Suppressor macrophage treated with lipopolysaccharide for 4 hours (primary cell): Measurements from ENCODE around the gene PFDN5.

Experiments
- DNase-seq: peaks from one replicate; pipeline ENCODE4 v3.0.0-alpha.2; 2020

Gene PFDN5

GRCh38 chr12:53295070-53295890 is at the start of gene PFDN5:
Gene PFDN5 (plus strand): TSS chr12:53295542. CDS start chr12:53295568, 26 bp downstream.
- DNase-seq = peak; percentile 90

- peak; percentile 84 for DNase-seq
Observed at GRCh38 chr12:53251477-53252348, 43.6 kb upstream of the PFDN5 start.

DNA sequence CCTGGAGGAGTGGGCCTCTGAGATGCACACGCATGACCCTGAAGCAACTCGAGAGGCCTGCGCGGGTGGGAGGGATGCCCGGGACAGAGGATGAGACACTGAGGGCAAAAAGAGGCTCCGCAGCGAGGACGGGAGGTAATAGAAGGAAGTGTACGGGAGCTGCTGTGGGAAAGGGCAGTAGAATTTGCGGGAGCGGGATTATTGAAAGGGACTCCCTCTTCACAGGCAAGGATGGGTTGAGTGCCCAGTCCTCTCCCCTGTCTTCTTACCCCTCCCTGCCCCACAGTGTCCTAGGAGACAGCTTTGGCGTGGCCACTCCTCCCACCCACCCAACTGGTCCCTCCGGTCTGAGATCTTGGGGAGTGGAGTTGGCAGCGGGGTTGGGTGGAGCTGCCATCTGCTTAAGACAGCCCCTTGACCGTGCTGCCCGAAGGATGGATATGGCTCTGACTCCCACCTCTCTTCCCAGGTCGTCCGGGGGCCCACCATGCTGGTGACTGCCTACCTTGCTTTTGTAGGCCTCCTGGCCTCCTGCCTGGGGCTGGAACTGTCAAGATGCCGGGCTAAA is 42.9 kb upstream of the PFDN5 start:
- DNase-seq = peak; percentile 34

DNA sequence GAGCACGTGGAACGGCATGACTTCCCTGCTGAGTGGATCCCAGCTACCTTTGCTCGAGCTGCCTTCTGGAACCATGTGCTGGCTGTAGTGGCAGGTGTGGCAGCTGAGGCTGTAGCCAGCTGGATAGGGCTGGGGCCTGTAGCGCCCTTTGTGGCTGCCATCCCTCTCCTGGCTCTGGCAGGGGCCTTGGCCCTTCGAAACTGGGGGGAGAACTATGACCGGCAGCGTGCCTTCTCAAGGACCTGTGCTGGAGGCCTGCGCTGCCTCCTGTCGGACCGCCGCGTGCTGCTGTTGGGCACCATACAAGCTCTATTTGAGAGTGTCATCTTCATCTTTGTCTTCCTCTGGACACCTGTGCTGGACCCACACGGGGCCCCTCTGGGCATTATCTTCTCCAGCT is 42.0 kb upstream of the PFDN5 start:
- DNase-seq = no peak

- no peak for DNase-seq
Observed at GRCh38 chr12:53254816-53255545, 40.4 kb upstream of the PFDN5 start.

- DNase-seq = peak; percentile 59
Observed at GRCh38 chr12:53255996-53256395, 39.3 kb upstream of the PFDN5 start.

- DNase-seq = no peak
Observed at GRCh38 chr12:53258541-53259539, 36.5 kb upstream of the PFDN5 start.

GRCh38 chr12:53259891-53260290 is 35.5 kb upstream of the PFDN5 start:
- no peak for DNase-seq

- DNase-seq = no peak
Observed at GRCh38 chr12:53265783-53266182, 29.6 kb upstream of the PFDN5 start.

DNA sequence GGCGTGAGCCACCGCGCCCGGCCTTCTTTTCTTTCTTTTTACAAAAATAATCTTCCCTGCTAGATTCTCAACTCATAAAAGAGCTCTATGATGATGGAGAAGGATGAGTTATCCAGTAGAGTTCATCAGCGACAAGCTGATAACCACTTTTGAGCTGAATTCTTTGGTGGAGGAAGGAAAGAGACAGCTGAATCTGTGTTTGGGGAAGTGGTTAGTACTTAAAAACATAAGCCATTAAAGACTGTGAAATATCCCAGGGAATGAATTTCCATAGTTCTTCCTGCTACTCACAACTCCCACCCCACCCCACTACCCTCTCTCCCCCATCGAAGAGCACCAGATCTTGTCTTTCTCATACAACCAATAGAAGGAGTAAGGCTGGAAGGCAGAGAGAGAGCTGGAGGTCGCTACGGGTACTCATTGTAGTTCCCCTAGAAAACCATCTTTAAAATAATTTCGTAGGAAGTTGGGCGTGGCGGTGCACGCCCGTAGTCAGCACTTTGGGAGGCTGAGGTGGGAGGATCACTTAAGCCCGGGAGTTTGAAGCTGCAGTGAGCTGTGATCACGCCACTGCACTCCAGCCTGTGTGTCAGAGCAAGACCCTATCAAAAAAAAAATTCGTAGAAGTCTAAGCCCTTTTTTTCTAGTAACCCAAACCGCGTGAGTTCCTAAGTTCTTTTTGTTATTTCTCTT is 27.9 kb upstream of the PFDN5 start:
- DNase-seq = peak; percentile 66

DNA sequence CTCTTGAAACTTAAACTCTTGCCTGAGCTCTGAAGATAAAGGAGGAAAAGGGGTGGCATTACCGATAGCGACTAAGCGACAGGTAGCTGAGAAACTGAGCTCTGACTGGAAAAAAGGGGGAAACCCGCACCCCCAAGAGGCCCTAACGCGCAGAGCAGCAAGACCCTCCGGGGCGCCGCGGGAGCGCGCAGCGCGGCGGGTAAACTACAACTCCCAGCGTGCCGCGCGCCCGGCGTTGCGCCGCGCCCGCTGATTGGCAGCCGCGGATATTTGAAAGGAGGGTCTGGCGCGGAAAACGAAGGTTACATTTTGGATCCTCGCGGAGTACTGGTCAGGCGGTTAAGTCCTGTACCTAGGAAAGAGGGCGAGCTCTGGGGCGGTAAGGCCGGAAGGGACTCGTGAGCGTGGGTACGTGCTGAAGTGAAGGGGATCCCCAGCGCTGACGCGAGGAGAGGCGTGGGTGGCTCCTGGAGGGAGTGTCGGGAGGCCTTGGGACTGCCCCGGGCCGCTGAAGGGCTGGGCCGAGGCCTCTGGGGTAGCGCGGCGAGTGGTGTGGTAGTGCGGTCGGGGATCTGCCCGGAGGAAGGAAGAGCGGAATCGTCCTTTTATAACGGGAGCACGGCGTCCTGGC is 27.2 kb upstream of the PFDN5 start, which contains the start of gene ESPL1:
ESPL1 (plus strand) TSS at position 301 of the 631 bp plus-strand sequence. CDS start 468 bp downstream, outside the sequence.
- peak; percentile 96 for DNase-seq

DNA sequence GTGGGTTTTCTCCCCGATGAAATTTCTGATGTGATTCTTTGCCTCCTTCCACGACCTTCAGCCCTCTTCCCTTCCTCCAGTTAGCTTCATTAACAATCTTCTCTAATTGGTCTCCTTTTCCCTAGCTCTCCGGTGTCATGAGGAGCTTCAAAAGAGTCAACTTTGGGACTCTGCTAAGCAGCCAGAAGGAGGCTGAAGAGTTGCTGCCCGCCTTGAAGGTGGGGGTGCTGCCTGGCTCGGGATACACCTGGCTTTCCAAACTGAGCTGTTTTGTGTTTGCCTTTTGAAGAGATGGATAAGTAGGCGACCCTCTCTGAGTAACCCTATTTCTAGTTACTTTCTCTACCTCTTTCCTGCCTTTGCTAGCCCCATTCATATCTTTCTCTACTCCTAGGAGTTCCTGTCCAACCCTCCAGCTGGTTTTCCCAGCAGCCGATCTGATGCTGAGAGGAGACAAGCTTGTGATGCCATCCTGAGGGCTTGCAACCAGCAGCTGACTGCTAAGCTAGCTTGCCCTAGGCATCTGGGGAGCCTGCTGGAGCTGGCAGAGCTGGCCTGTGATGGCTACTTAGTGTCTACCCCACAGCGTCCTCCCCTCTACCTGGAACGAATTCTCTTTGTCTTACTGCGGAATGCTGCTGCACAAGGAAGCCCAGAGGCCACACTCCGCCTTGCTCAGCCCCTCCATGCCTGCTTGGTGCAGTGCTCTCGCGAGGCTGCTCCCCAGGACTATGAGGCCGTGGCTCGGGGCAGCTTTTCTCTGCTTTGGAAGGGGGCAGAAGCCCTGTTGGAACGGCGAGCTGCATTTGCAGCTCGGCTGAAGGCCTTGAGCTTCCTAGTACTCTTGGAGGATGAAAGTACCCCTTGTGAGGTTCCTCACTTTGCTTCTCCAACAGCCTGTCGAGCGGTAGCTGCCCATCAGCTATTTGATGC is 26.4 kb upstream of the PFDN5 start:
- peak; percentile 14 for DNase-seq

DNA sequence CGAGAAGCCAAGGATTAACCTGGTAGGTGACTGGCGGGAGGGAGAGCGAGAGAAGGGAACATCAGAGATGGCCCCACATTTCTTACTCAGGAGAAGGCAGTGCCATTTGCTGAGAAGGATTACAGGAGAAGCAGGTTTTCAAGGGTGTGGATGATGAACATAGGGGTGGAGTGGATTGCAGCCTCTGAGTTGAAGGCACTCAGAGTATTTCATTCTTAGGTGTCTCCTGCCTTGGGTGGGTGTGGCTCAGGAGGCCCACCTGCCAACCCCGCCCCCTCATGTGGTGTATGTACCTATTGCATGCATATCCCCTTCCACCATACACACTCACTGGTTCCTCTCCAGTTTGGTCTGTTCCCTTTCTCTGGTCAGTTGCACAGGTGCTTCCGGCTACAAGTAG is 20.9 kb upstream of the PFDN5 start:
- DNase-seq = no peak

- DNase-seq = no peak
Observed at GRCh38 chr12:53276511-53276910, 18.8 kb upstream of the PFDN5 start.

DNA sequence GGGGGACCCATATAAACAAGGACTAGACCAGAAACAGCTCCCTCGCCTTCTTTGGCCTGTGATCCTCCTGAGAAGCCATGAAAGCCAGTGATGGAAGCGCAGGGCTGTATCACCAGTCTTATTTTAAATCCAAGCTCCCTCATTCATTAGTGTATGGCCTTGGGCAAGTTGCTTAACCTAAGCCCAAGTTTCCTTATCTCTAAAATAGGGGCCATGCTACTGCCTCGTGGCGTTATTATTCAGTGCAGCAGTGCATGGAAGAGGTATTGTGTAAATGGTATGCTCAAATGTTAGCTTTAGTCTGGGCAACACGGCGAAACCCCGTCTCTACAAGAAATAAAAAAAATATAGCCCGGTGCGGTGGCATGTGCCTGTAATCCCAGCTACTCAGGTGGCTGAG is 17.4 kb upstream of the PFDN5 start:
- DNase-seq = no peak

GRCh38 chr12:53279283-53279869 is 16.0 kb upstream of the PFDN5 start:
- DNase-seq = no peak

DNA sequence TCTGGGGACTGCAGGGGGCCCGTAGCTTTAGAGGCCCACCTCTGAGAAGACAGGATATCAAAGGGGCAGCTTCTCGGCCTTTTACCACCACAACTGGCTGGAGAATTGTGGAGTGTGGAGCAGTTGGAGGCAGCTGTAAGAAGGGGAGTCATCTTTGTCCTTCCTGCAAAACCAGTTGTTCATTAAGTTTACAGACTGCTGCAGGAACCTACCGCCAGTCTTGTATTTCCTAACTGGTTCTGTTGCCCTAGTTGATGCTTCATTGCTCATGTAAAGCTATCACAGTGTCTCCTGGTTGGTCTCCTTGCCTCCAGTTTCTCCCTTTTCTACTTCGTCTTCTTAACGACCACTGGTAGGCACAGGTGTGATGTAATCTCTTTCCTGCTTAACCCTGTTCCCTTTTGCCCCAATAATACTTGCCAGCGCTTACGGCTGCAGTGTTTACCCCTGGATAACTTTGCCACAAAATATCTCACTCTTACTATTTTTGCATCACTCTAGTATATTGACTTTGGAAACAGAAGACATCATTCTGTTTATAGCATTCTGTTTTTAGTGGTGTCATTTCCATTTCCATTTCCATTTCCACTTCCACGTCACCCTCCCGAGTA is 15.3 kb upstream of the PFDN5 start:
- DNase-seq = no peak

- DNase-seq = no peak
Observed at GRCh38 chr12:53286448-53286847, 8.9 kb upstream of the PFDN5 start.
